H4 (cell line): ENCODE measurements around the gene PPP1R2. TPM values are rescaled to one million over a fixed set of nuclear protein-coding genes. Genes with fewer than 3 reads are reported as not detected.

Experiments used
- DNase-seq: peaks from one replicate; pipeline ENCODE4 v3.0.0-alpha.2; 2015; ENCODE audit warnings: low spot score
- total RNA-seq: library from RNA; depleted of rRNA; stranded (reverse); fragments of >200 nt; shearing (Covaris generic); gene quantifications from 2 replicates; pipeline ENCODE4 v1.2.3, GENCODE V29; 2014

Gene PPP1R2
- total RNA-seq, 1 experiment from 2014 or later = 51.2 TPM

- DNase-seq = no peak
Measured at GRCh38 chr3:195566797-195567196, 23.7 kb upstream of the PPP1R2 start.

GRCh38 chr3:195565716-195566115, 22.6 kb upstream of the PPP1R2 start:
- no peak for DNase-seq

- DNase-seq = no peak
Measured at GRCh38 chr3:195563317-195563716, 20.2 kb upstream of the PPP1R2 start.

GRCh38 chr3:195559723-195560409, 16.7 kb upstream of the PPP1R2 start:
- no peak for DNase-seq

- DNase-seq = peak; percentile 42
Measured at GRCh38 chr3:195558602-195559001, 15.5 kb upstream of the PPP1R2 start.

GRCh38 chr3:195557322-195557721, 14.2 kb upstream of the PPP1R2 start:
- DNase-seq = no peak

- no peak for DNase-seq
Measured at GRCh38 chr3:195556390-195556789, 13.3 kb upstream of the PPP1R2 start.

GRCh38 chr3:195555110-195555509, 12.0 kb upstream of the PPP1R2 start:
- DNase-seq = no peak

- no peak for DNase-seq
Measured at GRCh38 chr3:195554458-195554857, 11.3 kb upstream of the PPP1R2 start.

- no peak for DNase-seq
Measured at GRCh38 chr3:195553268-195553667, 10.1 kb upstream of the PPP1R2 start.

- no peak for DNase-seq
Measured at GRCh38 chr3:195551381-195551978, 8.4 kb upstream of the PPP1R2 start.

- DNase-seq = no peak
Measured at GRCh38 chr3:195550723-195551122, 7.6 kb upstream of the PPP1R2 start.

- no peak for DNase-seq
Measured at GRCh38 chr3:195549931-195550519, 6.9 kb upstream of the PPP1R2 start.

GRCh38 chr3:195548987-195549386, 5.9 kb upstream of the PPP1R2 start:
- DNase-seq = no peak

- DNase-seq = no peak
Measured at GRCh38 chr3:195548501-195548900, 5.4 kb upstream of the PPP1R2 start.

GRCh38 chr3:195548006-195548405, 4.9 kb upstream of the PPP1R2 start:
- DNase-seq = no peak

- DNase-seq = peak; percentile 88
Measured at GRCh38 chr3:195546130-195546560, 3.0 kb upstream of the PPP1R2 start.

- DNase-seq = no peak
Measured at GRCh38 chr3:195544634-195545033, 1.5 kb upstream of the PPP1R2 start.

- DNase-seq = no peak
Measured at GRCh38 chr3:195544230-195544536, 1.1 kb upstream of the PPP1R2 start.

GRCh38 chr3:195543500-195544229, 540 bp upstream of the PPP1R2 start:
- DNase-seq = no peak

GRCh38 chr3:195542316-195542697, 818 bp downstream of the PPP1R2 start:
- DNase-seq = no peak

GRCh38 chr3:195540511-195540910, 2.6 kb downstream of the PPP1R2 start:
- DNase-seq = no peak

GRCh38 chr3:195540027-195540426, 3.1 kb downstream of the PPP1R2 start:
- DNase-seq = no peak
